HG03066 (cell line): ENCODE data around the gene CCDC30.

Experiments used
- ATAC-seq: cut with Tn5 transposase; IDR thresholded peaks from one replicate; pipeline ENCODE4 v1.9.1; 2021; ENCODE audit warnings: low read depth; ENCODE audit not compliant: unreplicated experiment

The CCDC30 gene

DNA sequence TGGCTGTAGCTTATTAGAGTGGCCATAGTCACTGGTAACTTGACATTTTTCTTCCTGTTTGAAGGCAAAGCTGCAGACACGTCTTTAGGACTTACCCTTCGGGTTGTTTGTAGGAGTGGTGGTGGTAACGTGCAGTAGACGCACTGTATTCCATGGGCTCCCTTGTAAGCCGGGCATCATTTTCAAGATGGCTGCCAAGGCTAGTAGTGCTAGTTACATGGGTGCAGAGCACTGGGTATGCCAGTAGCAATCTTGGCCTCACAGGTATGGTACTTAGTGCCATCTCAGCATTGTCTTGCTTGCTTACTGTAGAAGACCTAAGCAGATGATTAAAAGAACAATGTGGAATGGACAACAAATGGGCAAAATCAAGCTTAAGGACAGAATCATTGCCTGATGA lies 221.1 kb downstream of the CCDC30 start:
- ATAC-seq, result no peak

DNA sequence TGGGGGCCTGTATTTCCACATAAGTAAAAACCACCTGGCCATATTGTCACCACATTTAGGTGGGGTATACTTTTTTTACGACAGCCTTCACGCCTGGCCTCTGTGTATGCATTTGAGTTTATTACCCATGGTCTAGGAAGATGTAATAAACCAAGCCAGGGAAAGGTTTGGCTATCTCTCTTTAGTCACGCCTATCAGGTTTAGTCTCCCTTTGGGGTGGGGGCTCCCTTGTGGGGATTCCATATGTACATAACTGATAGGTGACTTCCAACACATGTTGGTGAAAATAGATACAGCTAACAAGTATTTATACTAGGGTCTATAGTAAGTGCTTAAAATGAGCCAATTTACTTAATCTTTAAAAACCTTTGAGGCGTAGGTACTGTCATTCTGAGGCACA lies 223.3 kb downstream of the CCDC30 start:
- ATAC-seq, result no peak

DNA sequence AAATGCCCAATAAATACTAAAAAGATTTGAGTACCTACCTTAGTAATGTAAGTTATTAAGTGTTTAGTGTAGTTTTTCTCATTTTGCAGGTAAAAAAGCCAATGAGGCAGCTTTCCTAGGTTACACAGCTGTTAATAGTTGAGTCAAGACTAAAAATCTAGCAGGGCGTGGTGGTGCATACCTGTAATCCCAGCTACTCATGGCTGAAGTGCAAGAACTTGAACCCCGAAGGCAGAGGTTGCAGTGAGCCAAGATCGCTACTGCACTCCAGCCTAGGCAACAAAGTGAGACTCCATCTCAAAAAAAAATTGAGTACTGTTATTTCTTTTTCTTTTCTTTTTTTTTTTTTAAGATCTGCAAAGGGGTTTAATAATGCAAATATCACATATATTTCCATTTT lies 226.8 kb downstream of the CCDC30 start:
- no peak for ATAC-seq

DNA sequence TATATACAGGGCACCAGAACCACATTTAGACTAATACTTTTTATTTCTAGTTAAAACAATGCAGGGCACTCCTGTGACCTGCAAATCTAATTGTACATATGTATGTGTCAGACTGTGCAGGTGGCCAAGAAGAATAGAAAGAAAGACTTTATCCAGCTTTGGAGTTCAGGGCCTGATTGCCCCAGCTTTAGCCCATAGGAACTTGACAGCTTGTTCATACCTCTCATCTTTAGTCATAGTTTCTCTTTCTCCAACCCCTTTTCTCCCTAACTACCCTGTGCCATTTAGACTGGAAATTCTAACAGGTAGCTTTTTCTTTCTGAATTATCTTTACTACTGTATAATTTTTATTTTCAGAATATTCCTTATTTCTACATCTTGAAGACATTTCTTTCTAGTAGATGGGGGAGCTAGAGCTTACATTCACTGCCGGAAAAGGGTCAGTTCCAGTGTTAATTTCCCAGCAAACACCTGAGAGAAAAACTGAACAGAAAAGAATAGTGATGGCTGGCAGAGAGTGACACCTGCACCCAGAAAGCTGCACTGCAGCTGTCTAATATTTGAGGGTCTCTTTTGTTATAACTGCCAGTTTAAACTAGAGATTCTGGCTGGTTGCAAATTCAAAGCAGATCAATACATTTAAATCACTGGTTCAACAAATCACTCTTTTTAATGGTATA lies 227.5 kb downstream of the CCDC30 start:
- ATAC-seq, result no peak

DNA sequence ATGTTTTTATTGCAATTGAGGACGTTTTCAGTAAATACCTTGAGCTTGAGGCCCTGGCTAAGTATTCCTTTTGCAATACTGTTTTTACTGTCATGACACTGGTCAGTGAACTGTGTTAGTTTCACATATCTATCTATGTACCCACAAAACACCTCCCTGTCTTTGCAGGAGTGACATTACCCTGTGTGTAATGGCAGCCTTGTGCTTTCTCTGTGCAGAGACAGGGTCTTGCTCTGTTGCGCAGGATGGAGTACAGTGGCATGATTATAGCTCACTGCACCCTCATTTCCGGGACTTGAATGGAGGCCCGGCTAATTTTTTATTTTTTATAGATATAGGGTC lies 228.0 kb downstream of the CCDC30 start:
- no peak for ATAC-seq

DNA sequence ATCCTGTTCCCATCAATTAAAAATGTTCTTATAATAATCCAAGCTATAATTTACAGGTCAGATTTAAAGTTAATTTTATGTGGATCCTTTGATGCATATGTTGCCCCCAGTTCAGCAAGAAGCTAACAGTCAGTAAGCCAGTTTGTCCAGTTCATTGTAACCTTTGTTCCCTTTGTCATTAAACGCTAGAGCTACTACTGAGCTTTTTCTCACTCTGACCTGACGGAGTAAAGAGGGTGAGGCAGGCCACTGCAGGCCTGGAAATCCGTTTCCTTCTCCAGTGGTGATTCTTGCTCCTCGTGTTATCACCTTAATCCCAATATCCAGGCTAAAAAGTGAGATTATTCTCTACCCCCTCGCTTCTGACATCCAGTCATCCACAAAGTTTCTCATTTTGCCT lies 229.4 kb downstream of the CCDC30 start:
- no peak for ATAC-seq

DNA sequence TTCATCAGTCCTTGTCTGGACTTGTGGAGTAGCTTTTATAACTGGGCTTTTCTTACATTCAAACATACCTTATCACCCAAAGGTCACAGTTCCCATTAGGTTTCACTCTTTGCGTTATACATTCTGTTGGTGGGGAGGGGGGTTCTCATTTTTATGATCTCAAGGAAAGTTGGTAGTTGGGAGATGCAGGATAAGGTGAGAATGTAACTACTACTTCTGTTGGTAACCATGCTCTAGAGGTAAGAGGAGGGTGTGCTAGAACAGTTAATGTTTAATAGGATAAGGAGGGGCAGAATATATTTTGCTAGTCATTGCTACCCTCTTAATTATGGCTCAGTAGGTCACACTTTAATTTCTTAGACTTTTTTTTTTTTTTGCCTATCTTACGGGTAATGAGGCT lies 229.8 kb downstream of the CCDC30 start:
- no peak for ATAC-seq

DNA sequence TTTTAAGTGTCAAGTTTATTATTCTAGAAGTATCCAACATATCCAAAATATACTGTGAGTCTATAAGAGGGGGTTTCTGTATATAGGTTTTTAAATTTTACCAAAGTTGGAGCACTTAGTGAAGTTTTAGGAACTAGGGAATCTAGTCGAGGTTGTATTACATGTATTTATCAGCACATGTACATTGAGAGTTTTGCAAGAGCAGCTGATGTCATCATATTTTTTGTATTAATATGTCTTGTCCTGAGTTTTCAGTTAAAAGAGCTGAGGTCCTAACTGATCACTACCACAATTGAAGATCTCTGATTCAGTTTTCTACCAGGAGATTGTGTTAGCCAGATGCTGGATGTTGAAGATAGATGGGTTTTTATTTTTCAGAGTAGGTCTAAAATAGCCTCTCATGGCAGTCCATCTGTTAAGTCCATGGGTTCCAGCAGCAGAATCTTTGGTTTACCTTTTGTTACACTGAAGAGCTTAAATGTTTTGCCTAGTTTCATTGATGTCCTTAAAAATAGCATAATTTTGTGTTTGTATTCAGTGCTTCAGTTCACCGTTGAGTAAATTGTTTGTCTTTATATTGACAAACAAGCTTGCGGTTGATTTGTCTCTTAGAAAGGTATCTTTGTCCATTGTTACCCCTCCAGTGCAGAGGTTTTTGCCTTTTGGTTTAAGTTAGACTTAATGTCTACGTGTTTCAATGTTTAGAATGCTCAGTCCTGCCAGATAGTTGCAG lies 235.2 kb downstream of the CCDC30 start:
- no peak for ATAC-seq

DNA sequence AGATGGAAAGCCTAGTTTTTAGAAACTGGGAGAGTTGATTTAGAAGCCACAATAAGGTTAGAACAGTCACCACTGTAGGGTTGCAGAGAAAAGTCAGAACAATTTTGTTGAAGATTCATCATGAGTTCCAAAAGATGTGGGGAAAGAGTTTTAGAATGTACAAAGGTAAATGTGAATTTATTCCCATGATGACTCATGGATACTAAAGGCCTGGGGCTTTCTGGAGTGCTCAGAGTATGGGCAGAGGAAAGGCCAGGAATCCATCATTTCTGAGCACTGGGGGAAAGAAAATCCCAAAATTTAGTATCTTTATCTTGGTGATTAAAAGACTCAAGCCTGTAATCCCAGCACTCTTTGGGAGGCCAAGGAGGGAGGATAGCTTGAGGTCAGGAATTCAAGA lies 236.9 kb downstream of the CCDC30 start:
- ATAC-seq, result no peak

DNA sequence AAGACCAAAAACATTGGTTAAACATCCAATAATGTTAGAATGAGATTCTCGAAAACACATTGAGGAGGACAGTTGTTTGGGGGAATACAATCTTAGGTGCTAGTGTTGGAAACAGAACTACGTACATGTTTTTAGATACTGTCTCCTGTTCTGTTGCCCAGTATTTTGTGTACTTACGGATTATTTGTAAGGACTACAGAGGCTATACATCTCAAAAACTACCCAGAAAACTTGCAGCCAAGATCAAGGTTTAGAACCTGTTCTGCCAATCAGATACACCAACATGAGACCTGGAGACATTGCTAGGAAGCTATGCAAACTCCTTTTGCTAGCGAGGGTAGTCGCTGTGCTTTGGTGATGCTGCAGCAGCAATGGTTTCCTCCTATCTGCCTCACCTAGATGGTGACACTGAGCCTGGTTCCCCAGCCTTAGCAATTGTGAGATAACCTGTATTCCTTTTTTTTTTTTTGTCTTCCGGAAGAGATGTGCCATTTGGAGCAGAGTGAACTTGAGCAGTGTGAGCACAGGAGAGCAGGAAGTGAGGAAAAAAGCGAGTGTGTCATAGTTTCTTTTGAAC lies 240.9 kb downstream of the CCDC30 start:
- ATAC-seq, result no peak
